22Rv1 (cell line): Measurements from ENCODE around the gene TBCCD1.

Experiments
- H3K27ac ChIP-seq: fragments of 450-650 bp; 2 replicates; pipeline ENCODE4 v1.5.1; 2017
- ZFX ChIP-seq: fragments of 450-650 bp; IDR thresholded peaks from 2 replicates; pipeline ENCODE4 v1.6.1; 2017; ENCODE audit warnings: antibody characterized with exemption, borderline replicate concordance
- TF ChIP-seq, protein P1 (sequence below): fragments of 450-650 bp; IDR thresholded peaks from 2 replicates; pipeline ENCODE4 v1.5.1; 2017; ENCODE audit warnings: mild to moderate bottlenecking

Gene TBCCD1, protein sequence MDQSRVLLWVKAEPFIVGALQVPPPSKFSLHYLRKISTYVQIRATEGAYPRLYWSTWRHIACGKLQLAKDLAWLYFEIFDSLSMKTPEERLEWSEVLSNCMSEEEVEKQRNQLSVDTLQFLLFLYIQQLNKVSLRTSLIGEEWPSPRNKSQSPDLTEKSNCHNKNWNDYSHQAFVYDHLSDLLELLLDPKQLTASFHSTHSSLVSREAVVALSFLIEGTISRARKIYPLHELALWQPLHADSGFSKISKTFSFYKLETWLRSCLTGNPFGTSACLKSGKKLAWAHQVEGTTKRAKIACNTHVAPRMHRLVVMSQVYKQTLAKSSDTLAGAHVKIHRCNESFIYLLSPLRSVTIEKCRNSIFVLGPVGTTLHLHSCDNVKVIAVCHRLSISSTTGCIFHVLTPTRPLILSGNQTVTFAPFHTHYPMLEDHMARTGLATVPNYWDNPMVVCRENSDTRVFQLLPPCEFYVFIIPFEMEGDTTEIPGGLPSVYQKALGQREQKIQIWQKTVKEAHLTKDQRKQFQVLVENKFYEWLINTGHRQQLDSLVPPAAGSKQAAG

GRCh38 chr3:186567072-186567921 is at the start of gene TBCCD1:
TSS of gene TBCCD1 (minus strand) at chr3:186567339. CDS start at chr3:186564329, 3,010 bp downstream.
- TF ChIP-seq, protein P1, sequence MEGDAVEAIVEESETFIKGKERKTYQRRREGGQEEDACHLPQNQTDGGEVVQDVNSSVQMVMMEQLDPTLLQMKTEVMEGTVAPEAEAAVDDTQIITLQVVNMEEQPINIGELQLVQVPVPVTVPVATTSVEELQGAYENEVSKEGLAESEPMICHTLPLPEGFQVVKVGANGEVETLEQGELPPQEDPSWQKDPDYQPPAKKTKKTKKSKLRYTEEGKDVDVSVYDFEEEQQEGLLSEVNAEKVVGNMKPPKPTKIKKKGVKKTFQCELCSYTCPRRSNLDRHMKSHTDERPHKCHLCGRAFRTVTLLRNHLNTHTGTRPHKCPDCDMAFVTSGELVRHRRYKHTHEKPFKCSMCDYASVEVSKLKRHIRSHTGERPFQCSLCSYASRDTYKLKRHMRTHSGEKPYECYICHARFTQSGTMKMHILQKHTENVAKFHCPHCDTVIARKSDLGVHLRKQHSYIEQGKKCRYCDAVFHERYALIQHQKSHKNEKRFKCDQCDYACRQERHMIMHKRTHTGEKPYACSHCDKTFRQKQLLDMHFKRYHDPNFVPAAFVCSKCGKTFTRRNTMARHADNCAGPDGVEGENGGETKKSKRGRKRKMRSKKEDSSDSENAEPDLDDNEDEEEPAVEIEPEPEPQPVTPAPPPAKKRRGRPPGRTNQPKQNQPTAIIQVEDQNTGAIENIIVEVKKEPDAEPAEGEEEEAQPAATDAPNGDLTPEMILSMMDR = no peak
- TF ChIP-seq ZFX = no peak
- peak within 1 kb of the TSS; percentile 81 for H3K27ac ChIP-seq

- no peak for TF ChIP-seq ZFX
- TF ChIP-seq, protein P1 = no peak
- H3K27ac ChIP-seq = no peak overlapping the region
These were observed 49.1 kb upstream of the TBCCD1 start for GRCh38 chr3:186616299-186616617.

DNA sequence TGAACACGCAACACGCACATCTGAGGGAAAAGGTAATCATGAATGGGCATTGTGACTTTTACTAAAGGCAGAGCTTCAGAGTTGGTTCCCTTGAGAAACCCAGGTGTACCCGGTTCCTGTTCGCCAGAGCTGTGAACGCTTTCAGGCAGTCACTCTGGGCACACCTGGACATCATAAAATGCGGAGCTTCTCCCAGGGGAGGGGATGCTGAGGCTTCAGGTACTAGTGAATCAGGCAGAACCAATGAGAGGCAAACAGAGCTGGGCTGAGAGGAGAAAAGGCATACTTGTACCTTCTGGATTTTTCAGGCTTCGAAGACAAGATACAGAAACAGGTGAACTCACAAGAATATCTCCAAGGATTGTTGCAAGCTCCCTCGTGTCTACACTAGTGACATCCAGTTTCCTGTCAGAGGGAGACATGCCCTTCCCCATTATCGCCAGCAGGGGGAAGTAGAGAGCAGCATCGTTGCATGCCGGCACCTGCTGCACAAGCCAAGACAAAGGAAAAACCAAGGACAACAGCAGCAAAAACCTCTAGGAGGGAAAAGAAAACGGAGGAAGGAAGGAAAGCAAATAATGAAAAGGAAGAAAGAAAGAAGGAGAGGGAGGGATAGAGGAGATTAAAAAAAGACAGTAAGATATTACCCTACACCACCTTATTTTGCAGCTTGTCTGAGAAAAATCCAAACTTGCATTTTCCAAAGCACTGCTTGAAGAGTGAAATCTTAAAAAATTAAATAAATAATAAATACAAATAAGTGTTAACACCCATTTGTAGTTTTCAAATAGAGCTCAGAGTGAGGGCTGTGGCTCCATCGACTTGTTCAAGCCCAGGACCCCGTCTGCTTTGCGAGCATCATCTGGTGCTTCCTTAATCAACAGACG is 47.7 kb upstream of the TBCCD1 start:
- no peak overlapping the region for H3K27ac ChIP-seq
- TF ChIP-seq, protein P1 = peak; percentile 98
- TF ChIP-seq ZFX = no peak

DNA sequence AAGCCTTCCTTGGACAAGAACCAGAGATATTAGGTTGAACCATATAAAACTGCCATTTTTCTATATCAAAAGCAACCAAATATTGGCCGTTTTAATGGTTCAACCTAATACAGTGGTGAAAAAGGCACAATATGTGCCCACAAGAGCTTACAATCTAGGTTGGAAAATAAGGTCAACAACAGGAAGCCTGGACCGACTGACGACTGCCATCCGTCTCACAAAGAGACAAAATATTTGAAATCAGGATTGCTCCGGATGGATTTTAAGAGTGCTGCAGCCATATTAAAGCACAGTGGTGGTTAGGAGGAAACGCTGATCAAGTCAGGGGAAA is 47.1 kb upstream of the TBCCD1 start:
- H3K27ac ChIP-seq = no peak overlapping the region
- TF ChIP-seq, protein P1 = no peak
- no peak for TF ChIP-seq ZFX

DNA sequence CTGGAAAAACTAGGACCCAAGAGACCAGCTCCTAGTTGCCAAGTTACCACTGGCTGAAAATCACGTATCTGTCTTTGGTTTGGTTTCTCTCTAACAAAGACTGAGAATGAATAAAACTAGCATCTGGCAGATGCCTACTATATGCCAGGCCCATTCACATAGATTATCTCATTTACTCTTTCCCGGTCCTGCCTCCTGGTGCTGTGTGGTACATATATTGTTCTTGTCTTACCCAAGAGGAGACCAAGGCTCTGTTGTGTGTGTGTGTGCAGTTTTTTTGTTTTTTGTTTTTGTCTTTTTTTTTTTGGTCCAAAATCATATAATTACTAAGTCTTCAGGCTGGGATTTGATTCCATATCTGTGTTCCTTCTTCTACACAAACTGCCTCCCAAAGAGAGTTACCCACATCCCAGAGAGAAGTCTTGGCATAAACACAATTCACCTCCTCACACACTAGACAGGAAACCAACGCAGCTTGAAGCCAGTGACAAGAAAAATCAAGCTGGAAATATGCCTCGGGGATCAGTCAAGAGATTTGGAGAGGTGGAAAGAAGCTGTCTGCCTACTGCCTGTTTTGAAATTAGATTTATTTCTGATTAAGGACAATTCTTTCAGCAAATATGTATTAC is 46.6 kb upstream of the TBCCD1 start:
- no peak overlapping the region for H3K27ac ChIP-seq
- no peak for TF ChIP-seq ZFX
- TF ChIP-seq, protein P1 = no peak
